Measurements from ENCODE around the gene WWC2.

- TF ChIP-seq CTCF (IDR thresholded peaks at IDR 0.05) (no peak), SIN3A (IDR thresholded peaks at IDR 0.05; ENCODE audit: borderline replicate concordance, insufficient read depth, low read depth, low read length) (no peak)
Measured at GRCh38 chr4:183185559-183185958, 86.5 kb downstream of the WWC2 start.
